Suprapubic skin (tissue), 4 donors: ENCODE data around the gene FCRL1.

Experiments
- CTCF ChIP-seq, 2 donors: fragments of 200-600 bp in 1 of 2; fragments of 450-650 bp in 1 of 2; sonication (generic) in 1 of 2; IDR thresholded peaks; one replicate each; pipeline ENCODE4 v1.5.1; 2016 to 2019; ENCODE audit warnings: antibody characterized with exemption in 2 of 2, mild to moderate bottlenecking in 1 of 2, moderate library complexity in 1 of 2
- EP300 ChIP-seq: sonication (generic); formaldehyde crosslinking; IDR thresholded peaks from one replicate; pipeline ENCODE4 v1.6.1; 2017; ENCODE audit warnings: antibody characterized with exemption
- POLR2A ChIP-seq, 2 donors: fragments of 450-650 bp; IDR thresholded peaks; one replicate each; pipeline ENCODE4 v1.6.1; 2017; ENCODE audit warnings: antibody characterized with exemption in 2 of 2, mild to moderate bottlenecking in 2 of 2, moderate library complexity in 2 of 2
- POLR2AphosphoS5 ChIP-seq, 3 donors: sonication (generic); formaldehyde crosslinking; IDR thresholded peaks; one replicate each; pipeline ENCODE4 v1.6.1; 2017; ENCODE audit warnings: antibody characterized with exemption in 3 of 3

GRCh38 chr1:157770442-157771043 lies 49.4 kb downstream of the FCRL1 start:
- TF ChIP-seq CTCF (IDR thresholded peaks at IDR 0.05) (no peak), POLR2A (IDR thresholded peaks at IDR 0.05) (no peak), POLR2AphosphoS5 (IDR thresholded peaks at IDR 0.05) (no peak), EP300 (no peak)
